ENCODE measurements around the gene HSPB1.
"Not testable (repeated sequence)": the region's sequence is repeated elsewhere in the genome, so short reads cannot be mapped to it uniquely, and the experiment has no call there.

HSPB1 gene

GRCh38 chr7:76271384-76271783, 31.1 kb upstream of the HSPB1 start:
- Mint-ChIP-seq H3K27me3 (peaks cover 60% of the 10 kb centered on the region), H3K4me1 (ENCODE audit: low read depth) (peaks cover 19% of the 10 kb centered on the region)
- H3K36me3 Mint-ChIP-seq (ENCODE audit: low read depth); intact Hi-C loops (cut with micrococcal nuclease); H3K4me3 Mint-ChIP-seq; H3K27ac Mint-ChIP-seq; H3K9me3 Mint-ChIP-seq: not testable (repeated sequence)

- intact Hi-C loops (cut with micrococcal nuclease) = no loop called here
- Mint-ChIP-seq H3K27ac (no peak overlapping the region), H3K4me3 (no peak overlapping the region), H3K36me3 (ENCODE audit: low read depth) (no peaks in the 10 kb centered on the region), H3K27me3 (peaks cover 57% of the 10 kb centered on the region), H3K9me3 (no peaks in the 10 kb centered on the region), H3K4me1 (ENCODE audit: low read depth) (peaks cover 19% of the 10 kb centered on the region)
Measured at GRCh38 chr7:76272142-76272541, 30.3 kb upstream of the HSPB1 start.

GRCh38 chr7:76272851-76273497, 29.5 kb upstream of the HSPB1 start:
- no peak overlapping the region for H3K4me3 Mint-ChIP-seq
- H3K9me3 Mint-ChIP-seq = no peaks in the 10 kb centered on the region
- no peaks in the 10 kb centered on the region for H3K36me3 Mint-ChIP-seq (ENCODE audit: low read depth)
- H3K4me1 Mint-ChIP-seq (ENCODE audit: low read depth) = peaks cover 14% of the 10 kb centered on the region
- peaks cover 59% of the 10 kb centered on the region for H3K27me3 Mint-ChIP-seq
- intact Hi-C loops (cut with micrococcal nuclease) = no loop called here
- peak overlapping the region; percentile 14 for H3K27ac Mint-ChIP-seq

GRCh38 chr7:76273503-76273902, 29.0 kb upstream of the HSPB1 start:
- intact Hi-C loops (cut with micrococcal nuclease) = no loop called here
- Mint-ChIP-seq H3K27me3 (peaks cover 60% of the 10 kb centered on the region), H3K9me3 (no peaks in the 10 kb centered on the region), H3K27ac (no peak overlapping the region), H3K4me3 (no peak overlapping the region), H3K4me1 (ENCODE audit: low read depth) (peaks cover 12% of the 10 kb centered on the region), H3K36me3 (ENCODE audit: low read depth) (no peaks in the 10 kb centered on the region)

- no peak overlapping the region for H3K4me3 Mint-ChIP-seq
- no peaks in the 10 kb centered on the region for H3K36me3 Mint-ChIP-seq (ENCODE audit: low read depth)
- no peak overlapping the region for H3K27ac Mint-ChIP-seq
- peaks cover 17% of the 10 kb centered on the region for H3K4me1 Mint-ChIP-seq (ENCODE audit: low read depth)
- intact Hi-C loops (cut with micrococcal nuclease) = no loop called here
- no peaks in the 10 kb centered on the region for H3K9me3 Mint-ChIP-seq
- peaks cover 66% of the 10 kb centered on the region for H3K27me3 Mint-ChIP-seq
Measured at GRCh38 chr7:76278540-76278939, 23.9 kb upstream of the HSPB1 start.

- Mint-ChIP-seq H3K27ac (no peak overlapping the region), H3K27me3 (peaks cover 76% of the 10 kb centered on the region), H3K4me1 (ENCODE audit: low read depth) (peaks cover 17% of the 10 kb centered on the region), H3K9me3 (no peaks in the 10 kb centered on the region), H3K36me3 (ENCODE audit: low read depth) (no peaks in the 10 kb centered on the region), H3K4me3 (no peak overlapping the region)
- intact Hi-C loops (cut with micrococcal nuclease) = no loop called here
Measured at GRCh38 chr7:76280408-76280807, 22.1 kb upstream of the HSPB1 start.

- H3K27ac Mint-ChIP-seq = peak overlapping the region; percentile 18
- H3K36me3 Mint-ChIP-seq (ENCODE audit: low read depth) = no peaks in the 10 kb centered on the region
- intact Hi-C loops (cut with micrococcal nuclease) = no loop called here
- H3K27me3 Mint-ChIP-seq = peaks cover 79% of the 10 kb centered on the region
- no peaks in the 10 kb centered on the region for H3K9me3 Mint-ChIP-seq
- H3K4me3 Mint-ChIP-seq = peak overlapping the region; percentile 58
- peaks cover 17% of the 10 kb centered on the region for H3K4me1 Mint-ChIP-seq (ENCODE audit: low read depth)
Measured at GRCh38 chr7:76281006-76281705, 21.3 kb upstream of the HSPB1 start.

GRCh38 chr7:76281706-76282343, 20.6 kb upstream of the HSPB1 start:
- Mint-ChIP-seq H3K27me3 (peaks cover 85% of the 10 kb centered on the region), H3K4me1 (ENCODE audit: low read depth) (peaks cover 17% of the 10 kb centered on the region), H3K27ac (no peak overlapping the region), H3K9me3 (no peaks in the 10 kb centered on the region), H3K4me3 (peak overlapping the region; percentile 66), H3K36me3 (ENCODE audit: low read depth) (no peaks in the 10 kb centered on the region)
- intact Hi-C loops (cut with micrococcal nuclease) = no loop called here

- H3K36me3 Mint-ChIP-seq (ENCODE audit: low read depth) = no peaks in the 10 kb centered on the region
- H3K4me1 Mint-ChIP-seq (ENCODE audit: low read depth) = peaks cover 17% of the 10 kb centered on the region
- H3K27ac Mint-ChIP-seq = no peak overlapping the region
- H3K27me3 Mint-ChIP-seq = peaks cover 80% of the 10 kb centered on the region
- no peaks in the 10 kb centered on the region for H3K9me3 Mint-ChIP-seq
- peak overlapping the region; percentile 66 for H3K4me3 Mint-ChIP-seq
- intact Hi-C loops (cut with micrococcal nuclease) = no loop called here
Measured at GRCh38 chr7:76282344-76283253, 19.9 kb upstream of the HSPB1 start.

GRCh38 chr7:76283254-76284159, 19.0 kb upstream of the HSPB1 start:
- Mint-ChIP-seq H3K36me3 (ENCODE audit: low read depth) (no peaks in the 10 kb centered on the region), H3K4me3 (no peak overlapping the region), H3K27ac (no peak overlapping the region), H3K9me3 (no peaks in the 10 kb centered on the region), H3K4me1 (ENCODE audit: low read depth) (peaks cover 17% of the 10 kb centered on the region), H3K27me3 (peaks cover 78% of the 10 kb centered on the region)
- intact Hi-C loops (cut with micrococcal nuclease) = no loop called here

GRCh38 chr7:76285604-76286374, 16.7 kb upstream of the HSPB1 start:
- intact Hi-C loops (cut with micrococcal nuclease) = no loop called here
- H3K36me3 Mint-ChIP-seq (ENCODE audit: low read depth) = no peaks in the 10 kb centered on the region
- no peak overlapping the region for H3K4me3 Mint-ChIP-seq
- H3K27ac Mint-ChIP-seq = no peak overlapping the region
- H3K9me3 Mint-ChIP-seq = no peaks in the 10 kb centered on the region
- peaks cover 62% of the 10 kb centered on the region for H3K27me3 Mint-ChIP-seq
- peaks cover 20% of the 10 kb centered on the region for H3K4me1 Mint-ChIP-seq (ENCODE audit: low read depth)

- Mint-ChIP-seq H3K27me3 (peaks cover 53% of the 10 kb centered on the region), H3K4me1 (ENCODE audit: low read depth) (peaks cover 23% of the 10 kb centered on the region), H3K9me3 (no peaks in the 10 kb centered on the region), H3K36me3 (ENCODE audit: low read depth) (no peaks in the 10 kb centered on the region), H3K27ac (no peak overlapping the region), H3K4me3 (no peak overlapping the region)
- intact Hi-C loops (cut with micrococcal nuclease) = no loop called here
Measured at GRCh38 chr7:76286842-76287403, 15.6 kb upstream of the HSPB1 start.
